ENCODE data around the gene COASY.

DNA sequence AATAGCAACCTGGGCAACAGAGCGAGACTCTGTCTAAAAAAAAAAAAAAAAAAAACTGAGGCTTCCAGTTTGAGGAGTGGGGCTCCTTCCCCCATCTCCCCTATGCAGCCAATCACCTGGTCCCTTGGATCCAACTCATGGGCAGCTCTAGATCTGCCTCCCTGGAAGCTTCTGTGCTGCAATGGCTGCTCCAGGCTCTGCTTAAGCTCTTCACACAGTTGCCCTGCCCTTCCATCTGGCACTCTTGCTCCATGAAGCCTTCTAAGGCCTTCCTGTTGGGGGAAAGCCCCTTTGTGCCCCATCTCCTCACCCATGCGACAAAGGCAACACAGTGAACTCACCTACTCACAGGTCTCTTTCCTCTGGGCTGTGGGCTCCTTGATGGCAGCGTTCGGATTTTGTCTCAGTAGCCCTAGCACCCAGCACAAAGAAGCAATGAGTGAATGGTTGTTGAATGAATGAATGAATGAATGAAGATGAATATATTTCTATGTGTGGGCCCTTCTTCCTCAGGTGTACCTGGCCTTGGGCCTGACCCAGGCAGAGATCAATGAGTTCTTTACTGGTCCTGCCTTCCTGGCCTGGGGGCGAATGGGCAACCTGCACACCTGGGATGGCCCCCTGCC, 24.0 kb upstream of the COASY start:
- TF ChIP-seq POLR2A (IDR thresholded peaks at IDR 0.05) = no peak
- TF ChIP-seq, protein P1, sequence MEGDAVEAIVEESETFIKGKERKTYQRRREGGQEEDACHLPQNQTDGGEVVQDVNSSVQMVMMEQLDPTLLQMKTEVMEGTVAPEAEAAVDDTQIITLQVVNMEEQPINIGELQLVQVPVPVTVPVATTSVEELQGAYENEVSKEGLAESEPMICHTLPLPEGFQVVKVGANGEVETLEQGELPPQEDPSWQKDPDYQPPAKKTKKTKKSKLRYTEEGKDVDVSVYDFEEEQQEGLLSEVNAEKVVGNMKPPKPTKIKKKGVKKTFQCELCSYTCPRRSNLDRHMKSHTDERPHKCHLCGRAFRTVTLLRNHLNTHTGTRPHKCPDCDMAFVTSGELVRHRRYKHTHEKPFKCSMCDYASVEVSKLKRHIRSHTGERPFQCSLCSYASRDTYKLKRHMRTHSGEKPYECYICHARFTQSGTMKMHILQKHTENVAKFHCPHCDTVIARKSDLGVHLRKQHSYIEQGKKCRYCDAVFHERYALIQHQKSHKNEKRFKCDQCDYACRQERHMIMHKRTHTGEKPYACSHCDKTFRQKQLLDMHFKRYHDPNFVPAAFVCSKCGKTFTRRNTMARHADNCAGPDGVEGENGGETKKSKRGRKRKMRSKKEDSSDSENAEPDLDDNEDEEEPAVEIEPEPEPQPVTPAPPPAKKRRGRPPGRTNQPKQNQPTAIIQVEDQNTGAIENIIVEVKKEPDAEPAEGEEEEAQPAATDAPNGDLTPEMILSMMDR (IDR thresholded peaks at IDR 0.05) = no peak
- no peak for TF ChIP-seq POLR2AphosphoS5 (IDR thresholded peaks at IDR 0.05)
